NCI-H345 (cell line): ENCODE measurements around the gene ZNF358.
A peak's percentile ranks its signal among the peaks of the same experiment; 100 is the strongest.

Experiments
- DNase-seq: peaks from one replicate; lab custom pipeline; 2025; lab: John Stamatoyannopoulos, UW

Gene ZNF358

GRCh38 chr19:7520131-7521051 lies 4.5 kb downstream of the ZNF358 start:
- no peak for DNase-seq

DNA sequence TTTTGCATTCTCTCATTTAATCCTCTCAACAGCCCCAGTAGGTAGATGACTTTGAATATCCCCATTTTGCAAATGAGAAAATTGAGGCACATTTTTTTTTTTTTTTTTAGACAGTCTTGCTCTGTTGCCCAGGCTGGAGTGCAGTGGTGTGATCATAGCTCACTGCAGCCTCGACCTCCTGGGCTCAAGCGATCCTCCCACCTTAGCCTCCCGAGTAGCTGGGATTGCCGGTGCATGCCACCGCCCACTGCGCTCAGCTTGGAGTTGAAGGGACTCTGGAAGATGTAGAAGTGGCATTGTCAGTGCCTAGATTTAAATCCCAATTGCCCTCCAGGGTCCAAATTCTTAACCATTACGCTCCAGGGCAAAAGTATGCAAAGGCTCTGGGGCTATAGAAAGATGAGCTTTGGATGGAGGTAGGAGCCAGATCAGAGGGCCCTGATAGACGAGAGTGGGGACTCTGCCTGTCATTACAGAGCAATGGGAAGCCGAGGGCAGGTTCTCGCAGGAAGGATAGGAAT lies 5.7 kb downstream of the ZNF358 start:
- DNase-seq = no peak

- DNase-seq = peak; percentile 98
Observed at GRCh38 chr19:7522072-7522922, 6.4 kb downstream of the ZNF358 start, which contains the start of gene MCOLN1. TSS of gene MCOLN1 (plus strand) at chr19:7522624. CDS start at chr19:7522751, 127 bp downstream.

DNA sequence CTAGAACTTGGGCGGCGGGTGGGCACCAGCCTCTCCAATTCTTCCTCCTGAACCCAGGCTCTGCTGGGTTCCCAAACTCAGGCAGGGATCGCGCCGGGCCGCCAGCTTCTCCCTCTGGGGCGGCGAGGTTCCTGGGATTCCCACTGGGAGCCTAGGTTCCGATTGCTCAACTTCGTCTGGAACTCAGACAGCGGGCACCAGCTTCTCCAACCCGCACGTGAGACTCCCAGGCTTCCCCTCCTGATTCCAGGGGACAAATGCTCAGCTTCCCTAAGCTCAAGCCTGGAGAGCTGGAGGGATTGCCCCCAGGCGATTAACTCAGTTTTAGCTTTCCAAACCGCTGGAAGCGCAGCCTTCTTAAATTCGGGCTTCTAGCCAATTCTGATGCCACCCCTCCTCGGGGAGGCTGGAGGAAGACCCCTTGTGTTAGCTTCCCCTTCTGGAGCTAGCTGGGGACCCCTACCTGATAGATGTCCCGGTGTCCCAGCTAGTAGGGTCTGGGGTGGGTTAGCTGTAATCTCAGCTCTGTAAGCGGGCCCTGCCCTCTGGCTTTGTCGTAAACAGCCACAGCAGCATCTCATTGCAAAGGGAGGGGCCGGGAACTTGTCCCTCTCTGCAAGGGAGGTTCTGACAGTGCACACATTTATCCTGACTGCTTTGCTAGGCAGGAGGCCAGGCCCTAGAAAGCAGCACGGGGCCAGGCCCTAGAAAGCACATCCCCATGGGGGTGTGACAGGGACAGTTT lies 7.2 kb downstream of the ZNF358 start:
- DNase-seq = no peak

DNA sequence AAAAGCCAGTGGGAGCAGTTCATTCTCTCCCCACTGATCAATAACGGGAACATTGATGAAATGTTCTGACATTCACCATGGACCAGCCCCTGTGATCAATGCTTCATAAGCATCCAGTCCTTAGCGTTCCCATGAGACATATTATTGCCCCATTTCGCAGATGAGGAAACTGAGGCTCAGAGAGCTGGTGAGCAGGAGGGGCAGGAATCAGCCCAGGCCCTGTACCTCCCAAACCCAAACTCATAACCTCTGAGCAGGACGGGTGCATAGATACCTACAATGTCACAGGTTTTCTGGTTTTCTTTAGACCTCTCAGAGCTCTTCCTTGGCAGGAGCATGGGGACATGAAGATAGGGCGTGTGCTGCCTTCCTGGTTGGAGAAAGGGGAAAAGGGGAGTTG lies 8.6 kb downstream of the ZNF358 start:
- DNase-seq = no peak

DNA sequence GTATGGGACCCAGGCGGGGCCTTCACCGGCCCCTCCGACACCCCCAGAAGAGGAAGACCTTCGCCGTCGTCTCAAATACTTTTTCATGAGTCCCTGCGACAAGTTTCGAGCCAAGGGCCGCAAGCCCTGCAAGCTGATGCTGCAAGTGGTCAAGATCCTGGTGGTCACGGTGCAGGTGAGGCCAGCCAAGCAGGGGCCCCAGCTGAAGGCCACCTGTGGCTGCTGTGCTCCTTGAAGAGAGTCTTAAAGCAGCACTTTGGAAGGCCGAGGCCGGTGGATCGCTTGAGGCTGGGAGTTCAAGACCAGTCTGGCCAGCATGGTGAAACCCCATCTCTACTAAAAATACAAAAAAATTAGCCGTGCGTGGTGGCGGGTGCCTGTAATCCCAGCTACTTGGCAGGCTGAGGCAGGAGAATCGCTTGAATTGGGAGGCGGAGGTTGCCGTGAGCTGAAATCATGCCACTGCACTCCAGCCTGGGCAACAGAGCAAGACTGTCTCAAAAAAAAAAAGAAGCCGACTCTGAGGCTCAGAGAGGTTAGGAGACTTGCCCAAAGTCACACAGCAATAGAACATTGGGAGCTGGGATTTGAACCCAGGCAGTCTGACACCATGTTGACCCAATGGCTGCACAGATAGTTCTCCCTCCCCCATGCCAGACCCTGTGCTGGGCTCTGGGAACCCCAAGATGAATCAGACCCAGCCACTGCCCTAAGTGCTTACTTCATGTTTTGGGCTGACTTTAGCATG lies 9.3 kb downstream of the ZNF358 start:
- DNase-seq = no peak

- DNase-seq = no peak
Observed at GRCh38 chr19:7526059-7526929, 10.4 kb downstream of the ZNF358 start.

DNA sequence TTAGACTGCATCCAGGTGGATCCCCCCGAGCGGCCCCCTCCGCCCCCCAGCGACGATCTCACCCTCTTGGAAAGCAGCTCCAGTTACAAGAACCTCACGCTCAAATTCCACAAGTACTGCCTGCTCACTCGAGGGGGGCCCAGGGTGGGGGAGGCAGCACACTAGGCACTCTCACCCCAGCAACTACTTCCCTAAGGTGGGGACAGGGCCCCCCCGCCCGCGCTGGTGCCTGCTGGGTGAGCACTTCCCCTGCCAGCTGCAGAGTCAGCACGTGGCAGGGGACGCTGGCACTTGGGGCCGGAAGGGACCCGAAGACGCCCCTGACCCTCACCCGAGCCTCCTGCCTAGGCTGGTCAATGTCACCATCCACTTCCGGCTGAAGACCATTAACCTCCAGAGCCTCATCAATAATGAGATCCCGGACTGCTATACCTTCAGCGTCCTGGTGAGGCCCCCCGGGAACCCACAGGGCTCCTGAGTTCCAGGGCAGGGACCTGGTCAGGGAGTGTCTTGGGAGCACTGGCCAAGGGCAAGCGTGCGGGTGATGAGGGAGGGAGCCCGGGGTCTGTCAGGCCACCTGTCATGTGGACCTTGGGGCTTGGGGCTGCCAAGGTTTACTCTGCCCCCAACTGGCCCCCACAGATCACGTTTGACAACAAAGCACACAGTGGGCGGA lies 11.8 kb downstream of the ZNF358 start:
- no peak for DNase-seq

GRCh38 chr19:7528192-7528519 lies 12.3 kb downstream of the ZNF358 start:
- DNase-seq = no peak

- DNase-seq = no peak
Observed at GRCh38 chr19:7528522-7529245, 12.8 kb downstream of the ZNF358 start.

GRCh38 chr19:7529246-7529600 lies 13.3 kb downstream of the ZNF358 start:
- DNase-seq = no peak

DNA sequence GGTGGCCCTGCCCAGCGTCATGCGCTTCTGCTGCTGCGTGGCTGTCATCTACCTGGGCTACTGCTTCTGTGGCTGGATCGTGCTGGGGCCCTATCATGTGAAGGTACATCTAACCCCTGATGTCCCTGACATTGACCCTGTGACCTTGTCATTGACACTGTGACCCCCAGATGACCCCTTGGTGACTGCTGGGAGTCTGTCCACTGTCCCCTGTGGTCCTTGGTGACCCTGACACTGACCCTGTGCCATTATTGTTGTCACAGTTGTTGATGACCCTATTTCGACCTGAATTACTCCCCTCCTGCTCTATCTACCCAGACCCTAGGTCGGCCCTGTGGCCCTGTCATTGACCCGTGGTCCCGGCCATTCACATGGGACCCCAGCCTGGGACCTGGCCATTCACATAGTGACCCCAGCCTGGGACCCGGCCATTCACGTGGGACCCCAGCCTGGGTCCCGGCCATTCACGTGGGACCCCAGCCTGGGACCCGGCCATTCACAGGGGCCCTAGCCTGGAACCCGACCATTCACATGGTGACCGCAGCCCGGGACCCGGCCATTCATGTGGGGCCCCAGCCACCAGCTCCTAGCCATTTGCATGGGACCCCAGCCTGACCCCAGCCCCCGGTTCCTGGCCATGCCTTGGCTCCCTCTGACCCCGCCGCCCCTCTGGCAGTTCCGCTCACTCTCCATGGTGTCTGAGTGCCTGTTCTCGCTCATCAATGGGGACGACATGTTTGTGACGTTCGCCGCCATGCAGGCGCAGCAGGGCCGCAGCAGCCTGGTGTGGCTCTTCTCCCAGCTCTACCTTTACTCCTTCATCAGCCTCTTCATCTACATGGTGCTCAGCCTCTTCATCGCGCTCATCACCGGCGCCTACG lies 13.9 kb downstream of the ZNF358 start:
- no peak for DNase-seq

DNA sequence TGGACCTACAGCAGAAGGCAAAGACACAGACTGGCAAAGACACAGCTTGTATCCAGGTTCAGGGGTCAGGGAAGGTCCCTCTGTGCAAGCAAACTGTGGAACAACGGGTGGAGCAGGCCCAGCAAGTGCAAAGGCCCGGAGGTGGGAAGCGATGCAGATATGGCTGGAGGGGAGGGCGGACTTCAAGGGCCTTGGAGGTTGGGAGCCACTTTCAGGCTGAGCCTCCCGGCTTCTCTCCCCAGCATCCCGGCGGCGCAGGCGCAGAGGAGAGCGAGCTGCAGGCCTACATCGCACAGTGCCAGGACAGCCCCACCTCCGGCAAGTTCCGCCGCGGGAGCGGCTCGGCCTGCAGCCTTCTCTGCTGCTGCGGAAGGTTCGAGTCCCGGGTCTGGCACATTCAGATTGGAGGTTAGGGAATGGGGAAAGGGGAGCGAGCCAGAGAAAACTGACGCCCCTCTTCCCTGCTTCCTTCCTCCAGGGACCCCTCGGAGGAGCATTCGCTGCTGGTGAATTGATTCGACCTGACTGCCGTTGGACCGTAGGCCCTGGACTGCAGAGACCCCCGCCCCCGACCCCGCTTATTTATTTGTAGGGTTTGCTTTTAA lies 17.5 kb downstream of the ZNF358 start:
- no peak for DNase-seq

GRCh38 chr19:7533925-7534480 lies 18.1 kb downstream of the ZNF358 start:
- peak; percentile 88 for DNase-seq

GRCh38 chr19:7534531-7535046 lies 18.7 kb downstream of the ZNF358 start:
- DNase-seq = peak; percentile 50

- peak; percentile 95 for DNase-seq
Observed at GRCh38 chr19:7535047-7535997, 19.4 kb downstream of the ZNF358 start, which contains the start of gene PNPLA6. TSS of gene PNPLA6 (plus strand) at chr19:7535717. CDS start at chr19:7535789, 72 bp downstream.
